Neutrophil (primary cell): ENCODE measurements around the gene DCANP1.

Experiments
- H3K27ac ChIP-seq: fragments of 200-600 bp; sonication (generic); 2 replicates; pipeline ENCODE4 v1.5.1; 2016; ENCODE audit warnings: mild to moderate bottlenecking, moderate library complexity
- H3K27me3 ChIP-seq: fragments of 200-600 bp; sonication (generic); 2 replicates; pipeline ENCODE4 v1.6.0; 2016; ENCODE audit warnings: mild to moderate bottlenecking
- H3K36me3 ChIP-seq: fragments of 200-600 bp; sonication (generic); 2 replicates; pipeline ENCODE4 v1.5.1; 2017
- H3K4me1 ChIP-seq, 2 experiments: fragments of 200-600 bp in 1 of 2; sonication (generic) in 1 of 2; 1 replicate in 1 of 2; 2 replicates in 1 of 2; pipeline versions ENCODE4 v1.5.1 to v1.6.1; 2013 to 2016; ENCODE audit warnings: low read depth in 1 of 2, low read length in 1 of 2, mild to moderate bottlenecking in 1 of 2, moderate library complexity in 1 of 2; ENCODE audit not compliant: control insufficient read depth in 1 of 2, insufficient read depth in 1 of 2
- H3K4me3 ChIP-seq, 2 experiments: fragments of 200-600 bp in 1 of 2; sonication (generic) in 1 of 2; 1 replicate in 1 of 2; 2 replicates in 1 of 2; pipeline ENCODE4 v1.5.1; 2013 to 2016; ENCODE audit warnings: low read depth in 1 of 2, low read length in 1 of 2, mild to moderate bottlenecking in 1 of 2, moderate library complexity in 1 of 2
- H3K9me3 ChIP-seq: fragments of 200-600 bp; sonication (generic); 2 replicates; pipeline ENCODE4 v1.5.1; 2016
- CTCF ChIP-seq: fragments of 200-600 bp; sonication (generic); IDR thresholded peaks from 2 replicates; pipeline ENCODE4 v1.5.1; 2016; ENCODE audit warnings: antibody characterized with exemption

DCANP1 gene

GRCh38 chr5:135452321-135453030 lies 5.3 kb upstream of the DCANP1 start, which contains the start of gene TIFAB:
TSS of gene TIFAB (minus strand) at chr5:135452351. CDS start at chr5:135449939, 2,412 bp downstream.
- Histone ChIP-seq H3K4me3 (no peak within 1 kb of the TSS), H3K27ac (no peak within 1 kb of the TSS), H3K27me3 (no peaks in the 10 kb centered on the region), H3K9me3 (no peaks in the 10 kb centered on the region), H3K4me1 (no peaks in the 10 kb centered on the region), H3K36me3 (no peaks in the 10 kb centered on the region)
- TF ChIP-seq CTCF = no peak

GRCh38 chr5:135451581-135452320 lies 4.6 kb upstream of the DCANP1 start:
- Histone ChIP-seq H3K4me1 (no peaks in the 10 kb centered on the region), H3K36me3 (no peaks in the 10 kb centered on the region), H3K27me3 (no peaks in the 10 kb centered on the region), H3K9me3 (no peaks in the 10 kb centered on the region), H3K4me3 (no peak overlapping the region), H3K27ac (no peak overlapping the region)
- TF ChIP-seq CTCF = no peak

- no peaks in the 10 kb centered on the region for H3K9me3 ChIP-seq
- H3K4me1 ChIP-seq = no peaks in the 10 kb centered on the region
- no peaks in the 10 kb centered on the region for H3K36me3 ChIP-seq
- H3K27me3 ChIP-seq = no peaks in the 10 kb centered on the region
- no peak for TF ChIP-seq CTCF
- no peak overlapping the region for H3K27ac ChIP-seq
- no peak overlapping the region for H3K4me3 ChIP-seq
Measured at GRCh38 chr5:135450952-135451351, 3.8 kb upstream of the DCANP1 start.

- no peak for TF ChIP-seq CTCF
- Histone ChIP-seq H3K27ac (no peak overlapping the region), H3K27me3 (no peaks in the 10 kb centered on the region), H3K4me3 (no peak overlapping the region), H3K4me1 (no peaks in the 10 kb centered on the region), H3K9me3 (no peaks in the 10 kb centered on the region), H3K36me3 (no peaks in the 10 kb centered on the region)
Measured at GRCh38 chr5:135450336-135450735, 3.2 kb upstream of the DCANP1 start.

- no peaks in the 10 kb centered on the region for H3K27me3 ChIP-seq
- H3K4me3 ChIP-seq = no peak overlapping the region
- no peak for TF ChIP-seq CTCF
- H3K27ac ChIP-seq = no peak overlapping the region
- no peaks in the 10 kb centered on the region for H3K9me3 ChIP-seq
- H3K36me3 ChIP-seq = no peaks in the 10 kb centered on the region
- no peaks in the 10 kb centered on the region for H3K4me1 ChIP-seq
Measured at GRCh38 chr5:135449644-135450043, 2.5 kb upstream of the DCANP1 start.
